A172 (cell line): Measurements from ENCODE around the gene PCDHGA5. TPM values are rescaled to one million over a fixed set of nuclear protein-coding genes. Genes with fewer than 3 reads are reported as not detected.
"Not testable (repeated sequence)": the region's sequence is repeated elsewhere in the genome, so short reads cannot be mapped to it uniquely, and the experiment has no call there.

ENCODE experiments used
- DNase-seq: peaks from one replicate; pipeline ENCODE4 v3.0.0-alpha.2; 2015; ENCODE audit warnings: low spot score
- total RNA-seq: library from RNA; depleted of rRNA; stranded (reverse); fragments of >200 nt; shearing (Covaris generic); gene quantifications from 2 replicates; pipeline ENCODE4 v1.2.3, GENCODE V29; 2014

Gene PCDHGA5
- total RNA-seq, 1 experiment from 2014 or later: 0.48 TPM

GRCh38 chr5:141351591-141351990, 12.4 kb upstream of the PCDHGA5 start:
- DNase-seq: no peak

GRCh38 chr5:141354900-141355469, 9.0 kb upstream of the PCDHGA5 start, which contains the start of gene PCDHGA4:
PCDHGA4 (plus strand) TSS chr5:141355021; CDS start chr5:141355108, 87 bp downstream.
- no peak for DNase-seq

- no peak for DNase-seq
Observed at GRCh38 chr5:141355641-141356040, 8.3 kb upstream of the PCDHGA5 start.

- no peak for DNase-seq
Observed at GRCh38 chr5:141356133-141356532, 7.8 kb upstream of the PCDHGA5 start.

- DNase-seq: no peak
Observed at GRCh38 chr5:141356950-141357349, 7.0 kb upstream of the PCDHGA5 start.

- DNase-seq: peak; percentile 27
Observed at GRCh38 chr5:141359790-141360426, 4.1 kb upstream of the PCDHGA5 start, which contains the start of gene PCDHGB2. PCDHGB2 (plus strand) TSS chr5:141359994; CDS start chr5:141360136, 142 bp downstream.

- no peak for DNase-seq
Observed at GRCh38 chr5:141360685-141361084, 3.3 kb upstream of the PCDHGA5 start.

- DNase-seq: no peak
Observed at GRCh38 chr5:141362719-141363118, 1.2 kb upstream of the PCDHGA5 start.

GRCh38 chr5:141366016-141366896, 2.3 kb downstream of the PCDHGA5 start:
- DNase-seq: no peak

- no peak for DNase-seq
Observed at GRCh38 chr5:141369994-141370848, 6.3 kb downstream of the PCDHGA5 start, which contains the start of gene PCDHGB3. PCDHGB3 (plus strand) TSS chr5:141370242; CDS start chr5:141370395, 153 bp downstream.

- no peak for DNase-seq
Observed at GRCh38 chr5:141371572-141372475, 7.9 kb downstream of the PCDHGA5 start.

GRCh38 chr5:141373673-141374317, 9.8 kb downstream of the PCDHGA5 start, which contains the start of gene PCDHGA6:
PCDHGA6 (plus strand) TSS chr5:141373891; CDS start chr5:141374084, 193 bp downstream.
- DNase-seq: no peak

- no peak for DNase-seq
Observed at GRCh38 chr5:141374627-141375026, 10.7 kb downstream of the PCDHGA5 start.

- DNase-seq: not testable (repeated sequence)
Observed at GRCh38 chr5:141375444-141376155, 11.6 kb downstream of the PCDHGA5 start.

GRCh38 chr5:141382469-141383294, 18.7 kb downstream of the PCDHGA5 start, which contains the start of gene PCDHGA7:
PCDHGA7 (plus strand) TSS chr5:141382742; CDS start chr5:141382900, 158 bp downstream.
- DNase-seq: no peak

GRCh38 chr5:141383345-141383744, 19.4 kb downstream of the PCDHGA5 start:
- no peak for DNase-seq

GRCh38 chr5:141384471-141385267, 20.7 kb downstream of the PCDHGA5 start:
- no peak for DNase-seq
